Gastrocnemius medialis (tissue), 4 donors: ENCODE data around the gene ZNF700.

Source experiments
- POLR2A ChIP-seq, 2 donors: fragments of 450-650 bp; IDR thresholded peaks; one replicate each; pipeline ENCODE4 v1.6.1; 2017; ENCODE audit warnings: antibody characterized with exemption in 2 of 2, mild to moderate bottlenecking in 2 of 2, moderate library complexity in 2 of 2
- TF ChIP-seq, protein P1 (sequence below), 5 experiments: fragments of 450-650 bp in 3 of 5; fragments of 200-600 bp in 2 of 5; sonication (generic) in 2 of 5; IDR thresholded peaks in 4 of 5; conservative IDR thresholded peaks in 1 of 5; 1 replicate in 4 of 5; 2 replicates in 1 of 5; pipeline ENCODE4 v1.5.1; 2016 to 2019; ENCODE audit warnings: antibody characterized with exemption in 5 of 5, mild to moderate bottlenecking in 3 of 5, moderate library complexity in 3 of 5

DNA sequence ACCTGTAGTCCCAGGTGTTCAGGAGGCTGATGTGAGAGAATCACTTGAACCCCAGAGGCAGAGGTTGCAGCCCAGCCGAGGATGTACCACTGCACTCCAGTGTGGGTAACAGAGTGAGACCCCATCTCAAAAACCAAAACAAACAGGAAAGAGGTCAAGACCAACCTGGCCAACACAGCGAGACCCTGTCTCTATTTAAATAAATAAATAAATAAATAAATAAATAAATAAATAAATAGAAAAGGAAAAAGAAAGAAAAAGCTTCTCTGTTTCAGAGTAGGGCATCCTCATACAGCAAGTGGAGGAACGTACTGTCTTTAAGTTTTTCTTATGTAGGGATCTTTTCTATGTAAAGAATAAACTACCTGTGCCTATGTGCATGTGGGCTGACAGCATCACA lies 2.3 kb downstream of the ZNF700 start:
- TF ChIP-seq, protein P1, sequence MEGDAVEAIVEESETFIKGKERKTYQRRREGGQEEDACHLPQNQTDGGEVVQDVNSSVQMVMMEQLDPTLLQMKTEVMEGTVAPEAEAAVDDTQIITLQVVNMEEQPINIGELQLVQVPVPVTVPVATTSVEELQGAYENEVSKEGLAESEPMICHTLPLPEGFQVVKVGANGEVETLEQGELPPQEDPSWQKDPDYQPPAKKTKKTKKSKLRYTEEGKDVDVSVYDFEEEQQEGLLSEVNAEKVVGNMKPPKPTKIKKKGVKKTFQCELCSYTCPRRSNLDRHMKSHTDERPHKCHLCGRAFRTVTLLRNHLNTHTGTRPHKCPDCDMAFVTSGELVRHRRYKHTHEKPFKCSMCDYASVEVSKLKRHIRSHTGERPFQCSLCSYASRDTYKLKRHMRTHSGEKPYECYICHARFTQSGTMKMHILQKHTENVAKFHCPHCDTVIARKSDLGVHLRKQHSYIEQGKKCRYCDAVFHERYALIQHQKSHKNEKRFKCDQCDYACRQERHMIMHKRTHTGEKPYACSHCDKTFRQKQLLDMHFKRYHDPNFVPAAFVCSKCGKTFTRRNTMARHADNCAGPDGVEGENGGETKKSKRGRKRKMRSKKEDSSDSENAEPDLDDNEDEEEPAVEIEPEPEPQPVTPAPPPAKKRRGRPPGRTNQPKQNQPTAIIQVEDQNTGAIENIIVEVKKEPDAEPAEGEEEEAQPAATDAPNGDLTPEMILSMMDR (IDR thresholded peaks at IDR 0.05 in 4 of 5, conservative IDR thresholded peaks at IDR 0.05 in 1 of 5): no peak
- no peak for TF ChIP-seq POLR2A (IDR thresholded peaks at IDR 0.05)
